ENCODE data around the gene COL11A2. TPM values are rescaled to one million over a fixed set of nuclear protein-coding genes. Genes with fewer than 3 reads are reported as not detected.

COL11A2 gene
- total and polyA plus RNA-seq, 7 experiments from 2014 or later = 0.26 to 3.5 (median 1.7) TPM; not detected in 1

GRCh38 chr6:33118525-33119123 is 73.6 kb downstream of the COL11A2 start:
- H3K9me3 Mint-ChIP-seq = peaks cover 0 to 7% (median 4%) of the 10 kb centered on the region in 11 donors
- Histone ChIP-seq H3K9me3 (ENCODE audit: control insufficient read depth in 2 of 3, low read length in 3 of 3) (peaks cover 0 to 6% (median 0%) of the 10 kb centered on the region in 3 experiments), H3K27me3 (ENCODE audit: control insufficient read depth in 2 of 2, insufficient read depth in 2 of 2, low read length in 2 of 2) (peaks cover 0 to 12% of the 10 kb centered on the region in 2 donors), H3K36me3 (ENCODE audit: control insufficient read depth in 2 of 3, insufficient read depth in 3 of 3, low read length in 3 of 3) (no peaks in the 10 kb centered on the region), H3K4me3 (ENCODE audit: low read length) (no peak overlapping the region), H3K27ac (ENCODE audit: low read depth, low read length) (no peak overlapping the region), H3K4me1 (ENCODE audit: control insufficient read depth in 2 of 2, insufficient read depth in 2 of 2, low read length in 2 of 2) (peaks cover 0 to 4% of the 10 kb centered on the region in 2 donors)
- CTCF ChIA-PET = interaction anchor here (0.7 to 2.0 kb wide), 5 partner anchors 10 to 130 kb away, joined by 3 to 16 read pairs (median 4); no protein-coding TSS in a partner anchor
- peak in 7 of 9 donors; percentile 44 to 75 (median 65) for DNase-seq
- no peak overlapping the region for H3K27ac Mint-ChIP-seq
- H3K4me3 Mint-ChIP-seq = peak overlapping the region in 1 of 10 donors; percentile 12
- POLR2A ChIA-PET = no interaction called here
- H3K36me3 Mint-ChIP-seq = peaks cover 0 to 3% (median under 1%) of the 10 kb centered on the region in 5 donors
- peak; percentile 85 for ATAC-seq
- intact Hi-C loops (cut with micrococcal nuclease) = loop anchor here (1.0 to 5.0 kb wide), 8 partner anchors 30 to 227 kb away; no protein-coding TSS in a partner anchor
- H3K27me3 Mint-ChIP-seq = peaks cover 40 to 79% (median 45%) of the 10 kb centered on the region in 5 donors
- H3K4me1 Mint-ChIP-seq = peaks cover 4 to 21% (median 13%) of the 10 kb centered on the region in 7 donors

- ChIA-PET POLR2A (interaction anchor here (0.6 to 0.9 kb wide), 2 partner anchors 21 to 131 kb away, joined by 3 to 5 read pairs; no protein-coding TSS in a partner anchor), CTCF (interaction anchor here (1.4 to 1.5 kb wide), 2 partner anchors 119 to 131 kb away, joined by 3 to 7 read pairs; no protein-coding TSS in a partner anchor)
- no peaks in the 10 kb centered on the region for H3K9me3 ChIP-seq (ENCODE audit: control insufficient read depth in 2 of 3, low read length in 3 of 3)
- DNase-seq = no peak
- H3K36me3 ChIP-seq (ENCODE audit: control insufficient read depth in 2 of 3, insufficient read depth in 3 of 3, low read length in 3 of 3) = no peaks in the 10 kb centered on the region
- peaks cover 4 to 21% (median 13%) of the 10 kb centered on the region in 7 donors for H3K4me1 Mint-ChIP-seq
- H3K4me1 ChIP-seq (ENCODE audit: control insufficient read depth in 2 of 2, insufficient read depth in 2 of 2, low read length in 2 of 2) = peaks cover 0 to 4% of the 10 kb centered on the region in 2 donors
- no peak overlapping the region for H3K4me3 ChIP-seq (ENCODE audit: low read length)
- H3K4me3 Mint-ChIP-seq = peak overlapping the region in 2 of 10 donors; percentile 32 to 35
- peaks cover 0 to 3% (median 0%) of the 10 kb centered on the region in 11 donors for H3K9me3 Mint-ChIP-seq
- ATAC-seq = no peak
- no peak overlapping the region for H3K27ac ChIP-seq (ENCODE audit: low read depth, low read length)
- no peaks in the 10 kb centered on the region for H3K36me3 Mint-ChIP-seq
- no peak overlapping the region for H3K27ac Mint-ChIP-seq
- intact Hi-C loops (cut with micrococcal nuclease) = loop anchor here (1.0 to 5.0 kb wide), 8 partner anchors 30 to 227 kb away; no protein-coding TSS in a partner anchor
- H3K27me3 Mint-ChIP-seq = peaks cover 45 to 87% (median 53%) of the 10 kb centered on the region in 5 donors
- H3K27me3 ChIP-seq (ENCODE audit: control insufficient read depth in 2 of 2, insufficient read depth in 2 of 2, low read length in 2 of 2) = peaks cover 0 to 12% of the 10 kb centered on the region in 2 donors
Observed at GRCh38 chr6:33117811-33118277, 74.4 kb downstream of the COL11A2 start.

- CTCF ChIA-PET = interaction anchor here (1.4 to 1.5 kb wide), 2 partner anchors 118 to 131 kb away, joined by 3 to 7 read pairs; no protein-coding TSS in a partner anchor
- Mint-ChIP-seq H3K27me3 (peaks cover 53 to 92% (median 61%) of the 10 kb centered on the region in 5 donors), H3K9me3 (no peaks in the 10 kb centered on the region), H3K4me3 (peak overlapping the region in 5 of 10 donors; percentile 21 to 61 (median 35)), H3K27ac (no peak overlapping the region), H3K36me3 (no peaks in the 10 kb centered on the region), H3K4me1 (peaks cover 4 to 21% (median 13%) of the 10 kb centered on the region in 7 donors)
- no peaks in the 10 kb centered on the region for H3K36me3 ChIP-seq (ENCODE audit: control insufficient read depth in 2 of 3, insufficient read depth in 3 of 3, low read length in 3 of 3)
- peaks cover 0 to 12% of the 10 kb centered on the region in 2 donors for H3K27me3 ChIP-seq (ENCODE audit: control insufficient read depth in 2 of 2, insufficient read depth in 2 of 2, low read length in 2 of 2)
- DNase-seq (no peak), ATAC-seq (no peak)
- H3K4me1 ChIP-seq (ENCODE audit: control insufficient read depth in 2 of 2, insufficient read depth in 2 of 2, low read length in 2 of 2) = peaks cover 0 to 4% of the 10 kb centered on the region in 2 donors
- no peak overlapping the region for H3K4me3 ChIP-seq (ENCODE audit: low read length)
- no peaks in the 10 kb centered on the region for H3K9me3 ChIP-seq (ENCODE audit: control insufficient read depth in 2 of 3, low read length in 3 of 3)
- no peak overlapping the region for H3K27ac ChIP-seq (ENCODE audit: low read depth, low read length)
- POLR2A ChIA-PET = interaction anchor here (0.6 to 0.9 kb wide), 2 partner anchors 20 to 132 kb away, joined by 3 to 5 read pairs; no protein-coding TSS in a partner anchor
- intact Hi-C loops (cut with micrococcal nuclease) = loop anchor here in 1 of 2 donors (5.0 kb wide), 1 partner anchor 45 kb away; no protein-coding TSS in a partner anchor
Observed at GRCh38 chr6:33116841-33117711, 75.2 kb downstream of the COL11A2 start.

GRCh38 chr6:33116417-33116816 is 75.8 kb downstream of the COL11A2 start:
- Mint-ChIP-seq H3K27ac (no peak overlapping the region), H3K4me3 (peak overlapping the region in 1 of 10 donors; percentile 61), H3K9me3 (no peaks in the 10 kb centered on the region), H3K36me3 (no peaks in the 10 kb centered on the region), H3K27me3 (peaks cover 53 to 89% (median 66%) of the 10 kb centered on the region in 5 donors), H3K4me1 (peaks cover 4 to 21% (median 13%) of the 10 kb centered on the region in 7 donors)
- Histone ChIP-seq H3K36me3 (ENCODE audit: control insufficient read depth in 2 of 3, insufficient read depth in 3 of 3, low read length in 3 of 3) (no peaks in the 10 kb centered on the region), H3K4me1 (ENCODE audit: control insufficient read depth in 2 of 2, insufficient read depth in 2 of 2, low read length in 2 of 2) (peaks cover 0 to 4% of the 10 kb centered on the region in 2 donors), H3K27me3 (ENCODE audit: control insufficient read depth in 2 of 2, insufficient read depth in 2 of 2, low read length in 2 of 2) (peaks cover 0 to 12% of the 10 kb centered on the region in 2 donors), H3K27ac (ENCODE audit: low read depth, low read length) (no peak overlapping the region), H3K9me3 (ENCODE audit: control insufficient read depth in 2 of 3, low read length in 3 of 3) (no peaks in the 10 kb centered on the region), H3K4me3 (ENCODE audit: low read length) (no peak overlapping the region)
- intact Hi-C loops (cut with micrococcal nuclease) = loop anchor here in 1 of 2 donors (5.0 kb wide), 1 partner anchor 46 kb away; no protein-coding TSS in a partner anchor
- POLR2A ChIA-PET = no interaction called here
- ATAC-seq = no peak
- DNase-seq = no peak
- CTCF ChIA-PET = interaction anchor here (1.4 kb wide), 1 partner anchor 117 kb away, joined by 3 read pairs; no protein-coding TSS in a partner anchor

GRCh38 chr6:33114406-33114805 is 77.9 kb downstream of the COL11A2 start:
- Mint-ChIP-seq H3K36me3 (no peaks in the 10 kb centered on the region), H3K4me3 (no peak overlapping the region), H3K27me3 (peaks cover 60 to 89% (median 81%) of the 10 kb centered on the region in 5 donors), H3K4me1 (peaks cover 4 to 21% (median 13%) of the 10 kb centered on the region in 7 donors), H3K9me3 (no peaks in the 10 kb centered on the region), H3K27ac (no peak overlapping the region)
- H3K27ac ChIP-seq (ENCODE audit: low read depth, low read length) = no peak overlapping the region
- intact Hi-C loops (cut with micrococcal nuclease) = no loop called here
- H3K4me1 ChIP-seq (ENCODE audit: control insufficient read depth in 2 of 2, insufficient read depth in 2 of 2, low read length in 2 of 2) = peaks cover 0 to 4% of the 10 kb centered on the region in 2 donors
- ChIA-PET CTCF (interaction anchor here (1.4 kb wide), 1 partner anchor 134 kb away, joined by 4 read pairs; no protein-coding TSS in a partner anchor), POLR2A (interaction anchor here (0.5 kb wide), 1 partner anchor 279 kb away, joined by 3 read pairs; no protein-coding TSS in a partner anchor)
- no peaks in the 10 kb centered on the region for H3K9me3 ChIP-seq (ENCODE audit: control insufficient read depth in 2 of 3, low read length in 3 of 3)
- H3K4me3 ChIP-seq (ENCODE audit: low read length) = no peak overlapping the region
- H3K27me3 ChIP-seq (ENCODE audit: control insufficient read depth in 2 of 2, insufficient read depth in 2 of 2, low read length in 2 of 2) = peaks cover 0 to 11% of the 10 kb centered on the region in 2 donors
- no peaks in the 10 kb centered on the region for H3K36me3 ChIP-seq (ENCODE audit: control insufficient read depth in 2 of 3, insufficient read depth in 3 of 3, low read length in 3 of 3)
- no peak for ATAC-seq
- DNase-seq = no peak

- no peak for ATAC-seq
- Histone ChIP-seq H3K36me3 (ENCODE audit: control insufficient read depth in 2 of 3, insufficient read depth in 3 of 3, low read length in 3 of 3) (no peaks in the 10 kb centered on the region), H3K27ac (ENCODE audit: low read depth, low read length) (no peak overlapping the region), H3K9me3 (ENCODE audit: control insufficient read depth in 2 of 3, low read length in 3 of 3) (no peaks in the 10 kb centered on the region), H3K4me3 (ENCODE audit: low read length) (no peak overlapping the region), H3K27me3 (ENCODE audit: control insufficient read depth in 2 of 2, insufficient read depth in 2 of 2, low read length in 2 of 2) (peaks cover 0 to 10% of the 10 kb centered on the region in 2 donors), H3K4me1 (ENCODE audit: control insufficient read depth in 2 of 2, insufficient read depth in 2 of 2, low read length in 2 of 2) (peaks cover 0 to 4% of the 10 kb centered on the region in 2 donors)
- Mint-ChIP-seq H3K27ac (peak overlapping the region in 1 of 9 donors; percentile 69), H3K4me1 (peaks cover 4 to 21% (median 13%) of the 10 kb centered on the region in 7 donors), H3K36me3 (no peaks in the 10 kb centered on the region), H3K4me3 (no peak overlapping the region), H3K9me3 (no peaks in the 10 kb centered on the region), H3K27me3 (peaks cover 65 to 90% (median 84%) of the 10 kb centered on the region in 5 donors)
- intact Hi-C loops (cut with micrococcal nuclease) = no loop called here
- no peak for DNase-seq
- CTCF ChIA-PET = interaction anchor here (1.4 kb wide), 1 partner anchor 135 kb away, joined by 4 read pairs; no protein-coding TSS in a partner anchor
- POLR2A ChIA-PET = interaction anchor here (0.5 kb wide), 1 partner anchor 280 kb away, joined by 3 read pairs; no protein-coding TSS in a partner anchor
Observed at GRCh38 chr6:33113755-33114154, 78.5 kb downstream of the COL11A2 start.
